ENCODE measurements around the gene COMMD6. TPM values are rescaled to one million over a fixed set of nuclear protein-coding genes. Genes with fewer than 3 reads are reported as not detected.

The COMMD6 gene
- total and polyA plus RNA-seq, 2 of the 13 experiments (the other 11 are each of a cell fraction or from before 2014, with no cell fraction given) = 97.0 to 164 TPM

GRCh38 chr13:75482070-75482819 lies 55.4 kb downstream of the COMMD6 start, which contains the start of gene TBC1D4 (continued):
- TF ChIP-seq GMEB1 (CRISPR knock-in tag; IDR thresholded peaks at IDR 0.05; ENCODE audit: borderline replicate concordance) (no peak), ZBTB7A (CRISPR knock-in tag; IDR thresholded peaks at IDR 0.05) (peak; percentile 25; the same call in 1 of the 2 replicates), ZNF629 (CRISPR knock-in tag; conservative IDR thresholded peaks at IDR 0.05) (no peak), ATF5 (CRISPR knock-in tag; IDR thresholded peaks at IDR 0.05; ENCODE audit: low read depth) (no peak), ZNF292 (CRISPR knock-in tag; IDR thresholded peaks at IDR 0.05; ENCODE audit: borderline replicate concordance, low read depth) (peak; percentile 92), ZNF274 (CRISPR knock-in tag; IDR thresholded peaks at IDR 0.05) (0 out of 2 replicates have a peak, but pooled peaks have one; percentile 28), MEIS1 (CRISPR knock-in tag; IDR thresholded peaks at IDR 0.05; ENCODE audit: borderline replicate concordance) (no peak; the same call in 1 of the 2 replicates), HOXA9 (CRISPR knock-in tag; IDR thresholded peaks at IDR 0.05; ENCODE audit: borderline replicate concordance) (no peak), KDM3A (CRISPR knock-in tag; IDR thresholded peaks at IDR 0.05; ENCODE audit: low read depth) (peak; percentile 86; the same call in 1 of the 2 replicates), ZNF484 (CRISPR knock-in tag; IDR thresholded peaks at IDR 0.05; ENCODE audit: borderline replicate concordance, low read depth) (no peak), SNAPC2 (CRISPR knock-in tag; IDR thresholded peaks at IDR 0.05) (no peak), ATF3 (CRISPR knock-in tag; IDR thresholded peaks at IDR 0.05) (no peak), FOXA3 (CRISPR knock-in tag; IDR thresholded peaks at IDR 0.05) (0 out of 2 replicates have a peak, but pooled peaks have one; percentile 6), FOSL1 (CRISPR knock-in tag; IDR thresholded peaks at IDR 0.05; ENCODE audit: borderline replicate concordance) (no peak), ZSCAN9 (CRISPR knock-in tag; IDR thresholded peaks at IDR 0.05; ENCODE audit: borderline replicate concordance) (peak; percentile 49; the same call in 1 of the 2 replicates), ZNF33A (CRISPR knock-in tag; IDR thresholded peaks at IDR 0.05; ENCODE audit: borderline replicate concordance) (no peak), MXD4 (CRISPR knock-in tag; IDR thresholded peaks at IDR 0.05) (peak; percentile 41; the same call in 1 of the 2 replicates), MXI1 (IDR thresholded peaks at IDR 0.05; ENCODE audit: borderline replicate concordance, low read depth, low read length) (peak; percentile 21; the same call in 1 of the 3 replicates), GFI1 (CRISPR knock-in tag; IDR thresholded peaks at IDR 0.05; ENCODE audit: borderline replicate concordance) (peak; percentile 95), ZFP36L1 (CRISPR knock-in tag; IDR thresholded peaks at IDR 0.05) (0 out of 2 replicates have a peak, but pooled peaks have one; percentile 35), RFX3 (CRISPR knock-in tag; IDR thresholded peaks at IDR 0.05) (no peak), ZNF790 (CRISPR knock-in tag; IDR thresholded peaks at IDR 0.05; ENCODE audit: borderline replicate concordance) (no peak), ZNF605 (CRISPR knock-in tag; IDR thresholded peaks at IDR 0.05) (peak; percentile 78), SALL1 (CRISPR knock-in tag; IDR thresholded peaks at IDR 0.05) (peak; percentile 81)

Measured in HepG2 (cell line).